Measurements from ENCODE around the gene PLEKHH1.

Gene PLEKHH1

DNA sequence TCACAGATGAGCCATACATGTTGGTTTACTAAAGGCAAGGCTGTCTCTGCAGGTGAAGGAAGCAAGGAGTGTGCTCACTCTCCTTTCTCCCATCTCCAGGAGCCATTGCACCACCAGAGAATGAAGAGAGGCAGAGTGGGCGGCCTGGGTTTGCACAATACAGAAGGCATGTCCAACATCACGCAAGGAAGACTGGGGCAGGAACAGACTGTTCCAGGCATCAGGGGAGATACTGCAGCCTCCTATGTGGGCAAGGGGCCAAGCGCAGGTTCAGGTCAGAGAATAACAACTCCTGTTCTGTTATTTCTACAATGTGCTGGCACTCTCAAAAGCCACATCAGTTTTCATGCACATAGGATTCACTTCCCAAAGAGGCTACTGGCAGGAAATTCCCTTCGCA is 42.9 kb upstream of the PLEKHH1 start:
- no peak overlapping the region for H3K27ac ChIP-seq (replicated peaks)
- no peak overlapping the region for H3K4me3 ChIP-seq (replicated peaks; ENCODE audit: insufficient read depth, low read length)
- TF ChIP-seq GABPA (IDR thresholded peaks at IDR 0.05; ENCODE audit: low read depth) (no peak), SPI1 (IDR thresholded peaks at IDR 0.05; ENCODE audit: borderline replicate concordance, low read depth) (no peak), POLR2AphosphoS5 (IDR thresholded peaks at IDR 0.05; ENCODE audit: low read depth) (no peak)
- TF ChIP-seq, protein P1, sequence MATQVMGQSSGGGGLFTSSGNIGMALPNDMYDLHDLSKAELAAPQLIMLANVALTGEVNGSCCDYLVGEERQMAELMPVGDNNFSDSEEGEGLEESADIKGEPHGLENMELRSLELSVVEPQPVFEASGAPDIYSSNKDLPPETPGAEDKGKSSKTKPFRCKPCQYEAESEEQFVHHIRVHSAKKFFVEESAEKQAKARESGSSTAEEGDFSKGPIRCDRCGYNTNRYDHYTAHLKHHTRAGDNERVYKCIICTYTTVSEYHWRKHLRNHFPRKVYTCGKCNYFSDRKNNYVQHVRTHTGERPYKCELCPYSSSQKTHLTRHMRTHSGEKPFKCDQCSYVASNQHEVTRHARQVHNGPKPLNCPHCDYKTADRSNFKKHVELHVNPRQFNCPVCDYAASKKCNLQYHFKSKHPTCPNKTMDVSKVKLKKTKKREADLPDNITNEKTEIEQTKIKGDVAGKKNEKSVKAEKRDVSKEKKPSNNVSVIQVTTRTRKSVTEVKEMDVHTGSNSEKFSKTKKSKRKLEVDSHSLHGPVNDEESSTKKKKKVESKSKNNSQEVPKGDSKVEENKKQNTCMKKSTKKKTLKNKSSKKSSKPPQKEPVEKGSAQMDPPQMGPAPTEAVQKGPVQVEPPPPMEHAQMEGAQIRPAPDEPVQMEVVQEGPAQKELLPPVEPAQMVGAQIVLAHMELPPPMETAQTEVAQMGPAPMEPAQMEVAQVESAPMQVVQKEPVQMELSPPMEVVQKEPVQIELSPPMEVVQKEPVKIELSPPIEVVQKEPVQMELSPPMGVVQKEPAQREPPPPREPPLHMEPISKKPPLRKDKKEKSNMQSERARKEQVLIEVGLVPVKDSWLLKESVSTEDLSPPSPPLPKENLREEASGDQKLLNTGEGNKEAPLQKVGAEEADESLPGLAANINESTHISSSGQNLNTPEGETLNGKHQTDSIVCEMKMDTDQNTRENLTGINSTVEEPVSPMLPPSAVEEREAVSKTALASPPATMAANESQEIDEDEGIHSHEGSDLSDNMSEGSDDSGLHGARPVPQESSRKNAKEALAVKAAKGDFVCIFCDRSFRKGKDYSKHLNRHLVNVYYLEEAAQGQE (IDR thresholded peaks at IDR 0.05; ENCODE audit: insufficient replicate concordance, low read depth): no peak
- DNase-seq (ENCODE audit: low read depth in 1 of 2, low spot score in 1 of 2): no peak
- no peaks in the 10 kb centered on the region for H3K27me3 ChIP-seq (ENCODE audit: insufficient read depth, poor library complexity, severe bottlenecking)

DNA sequence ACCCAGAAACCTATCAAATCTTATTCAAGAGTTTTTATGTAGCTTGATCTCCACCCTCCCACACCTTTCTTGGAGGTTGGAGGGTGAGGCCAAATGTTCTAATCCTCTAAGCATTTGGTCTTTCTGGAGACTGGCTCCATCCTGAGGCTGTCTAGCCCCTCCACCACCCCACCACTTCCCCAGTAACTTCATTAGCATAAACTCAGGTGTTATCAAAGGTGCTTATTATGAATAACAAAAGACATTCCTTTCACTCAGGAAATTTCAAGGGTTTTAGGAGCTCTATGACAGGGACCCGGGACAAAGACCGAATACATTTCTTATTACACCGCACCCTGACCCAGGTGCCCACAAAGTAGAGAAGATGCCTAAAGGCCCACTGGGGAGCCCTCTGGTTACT is 41.8 kb upstream of the PLEKHH1 start:
- Histone ChIP-seq H3K27ac (replicated peaks) (no peak overlapping the region), H3K4me3 (replicated peaks; ENCODE audit: insufficient read depth, low read length) (no peak overlapping the region), H3K27me3 (ENCODE audit: insufficient read depth, poor library complexity, severe bottlenecking) (no peaks in the 10 kb centered on the region)
- DNase-seq (ENCODE audit: low read depth in 1 of 2, low spot score in 1 of 2): no peak
- TF ChIP-seq, protein P1 (IDR thresholded peaks at IDR 0.05; ENCODE audit: insufficient replicate concordance, low read depth): no peak
- no peak for TF ChIP-seq GABPA (IDR thresholded peaks at IDR 0.05; ENCODE audit: low read depth)
- no peak for TF ChIP-seq SPI1 (IDR thresholded peaks at IDR 0.05; ENCODE audit: borderline replicate concordance, low read depth)
- TF ChIP-seq, protein P2, sequence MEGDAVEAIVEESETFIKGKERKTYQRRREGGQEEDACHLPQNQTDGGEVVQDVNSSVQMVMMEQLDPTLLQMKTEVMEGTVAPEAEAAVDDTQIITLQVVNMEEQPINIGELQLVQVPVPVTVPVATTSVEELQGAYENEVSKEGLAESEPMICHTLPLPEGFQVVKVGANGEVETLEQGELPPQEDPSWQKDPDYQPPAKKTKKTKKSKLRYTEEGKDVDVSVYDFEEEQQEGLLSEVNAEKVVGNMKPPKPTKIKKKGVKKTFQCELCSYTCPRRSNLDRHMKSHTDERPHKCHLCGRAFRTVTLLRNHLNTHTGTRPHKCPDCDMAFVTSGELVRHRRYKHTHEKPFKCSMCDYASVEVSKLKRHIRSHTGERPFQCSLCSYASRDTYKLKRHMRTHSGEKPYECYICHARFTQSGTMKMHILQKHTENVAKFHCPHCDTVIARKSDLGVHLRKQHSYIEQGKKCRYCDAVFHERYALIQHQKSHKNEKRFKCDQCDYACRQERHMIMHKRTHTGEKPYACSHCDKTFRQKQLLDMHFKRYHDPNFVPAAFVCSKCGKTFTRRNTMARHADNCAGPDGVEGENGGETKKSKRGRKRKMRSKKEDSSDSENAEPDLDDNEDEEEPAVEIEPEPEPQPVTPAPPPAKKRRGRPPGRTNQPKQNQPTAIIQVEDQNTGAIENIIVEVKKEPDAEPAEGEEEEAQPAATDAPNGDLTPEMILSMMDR (IDR thresholded peaks at IDR 0.05; ENCODE audit: insufficient read depth, low read length): no peak
- TF ChIP-seq POLR2AphosphoS5 (IDR thresholded peaks at IDR 0.05; ENCODE audit: low read depth): no peak

DNA sequence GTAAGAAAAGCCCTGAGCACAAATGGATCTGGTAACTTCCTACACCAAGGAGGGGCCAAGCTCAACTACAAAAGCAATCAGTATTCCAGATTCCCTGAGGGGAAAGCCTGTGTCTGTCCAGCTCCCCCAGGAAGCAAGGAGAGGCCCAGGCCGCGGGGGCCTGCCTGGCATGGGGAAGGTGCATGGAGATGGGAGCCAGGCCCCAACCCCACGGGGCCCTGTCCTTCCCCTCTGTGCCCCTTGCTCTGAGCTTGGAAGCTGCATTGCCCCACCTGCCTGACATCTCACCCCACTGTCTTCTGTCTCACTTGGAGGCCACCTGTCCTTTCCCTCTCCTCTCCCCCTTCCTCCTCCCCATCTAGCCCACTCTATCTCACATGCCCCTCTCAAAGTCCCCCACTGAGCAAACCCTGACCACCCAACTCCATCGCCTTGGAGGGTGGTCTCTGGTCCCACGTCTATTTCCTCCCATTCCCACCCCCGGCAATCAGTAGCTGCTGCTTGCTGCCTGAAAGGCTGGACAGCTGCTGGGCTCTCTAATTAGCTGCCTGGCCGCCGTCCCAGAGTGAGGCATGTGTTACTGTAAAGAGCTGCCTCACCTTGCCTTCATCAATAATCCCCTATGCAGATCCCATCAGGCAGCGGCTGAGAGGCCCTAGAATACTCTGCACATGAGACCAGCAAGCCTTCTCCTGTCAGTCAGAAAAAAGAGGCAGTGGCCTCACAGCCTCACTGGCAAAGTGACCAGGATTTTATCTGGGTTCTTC is 41.2 kb upstream of the PLEKHH1 start:
- no peak for DNase-seq (ENCODE audit: low read depth in 1 of 2, low spot score in 1 of 2)
- no peaks in the 10 kb centered on the region for H3K27me3 ChIP-seq (ENCODE audit: insufficient read depth, poor library complexity, severe bottlenecking)
- H3K27ac ChIP-seq (replicated peaks): no peak overlapping the region
- H3K4me3 ChIP-seq (replicated peaks; ENCODE audit: insufficient read depth, low read length): no peak overlapping the region
- no peak for TF ChIP-seq GABPA (IDR thresholded peaks at IDR 0.05; ENCODE audit: low read depth)
- TF ChIP-seq POLR2AphosphoS5 (IDR thresholded peaks at IDR 0.05; ENCODE audit: low read depth): no peak
- TF ChIP-seq, protein P1 (IDR thresholded peaks at IDR 0.05; ENCODE audit: insufficient replicate concordance, low read depth): no peak

DNA sequence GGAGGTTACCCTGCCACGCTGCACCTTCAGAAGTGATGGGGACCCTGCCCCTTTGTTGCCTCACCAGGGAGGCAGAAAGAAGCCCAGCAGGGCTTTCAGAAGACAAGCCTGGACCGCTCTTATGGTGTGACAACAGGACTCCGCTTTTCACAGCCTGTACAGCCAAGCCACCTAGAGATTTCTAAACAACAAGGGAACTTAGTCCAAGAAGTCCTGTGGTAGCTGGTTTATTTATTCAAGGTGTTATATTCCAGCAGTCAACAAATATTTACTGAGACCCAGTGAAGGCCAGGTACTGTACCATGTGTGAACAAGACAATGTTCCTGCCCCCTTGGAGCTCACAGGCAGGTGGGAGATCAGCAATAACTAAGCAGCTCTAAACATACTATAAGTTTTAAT is 40.6 kb upstream of the PLEKHH1 start:
- no peak for DNase-seq (ENCODE audit: low read depth in 1 of 2, low spot score in 1 of 2)
- no peaks in the 10 kb centered on the region for H3K27me3 ChIP-seq (ENCODE audit: insufficient read depth, poor library complexity, severe bottlenecking)
- no peak overlapping the region for H3K4me3 ChIP-seq (replicated peaks; ENCODE audit: insufficient read depth, low read length)
- H3K27ac ChIP-seq (replicated peaks): no peak overlapping the region
- TF ChIP-seq, protein P2 (IDR thresholded peaks at IDR 0.05; ENCODE audit: insufficient read depth, low read length): no peak
- TF ChIP-seq SPI1 (IDR thresholded peaks at IDR 0.05; ENCODE audit: borderline replicate concordance, low read depth): no peak
- TF ChIP-seq GABPA (IDR thresholded peaks at IDR 0.05; ENCODE audit: low read depth): no peak

Measured in HL-60 (cell line).